ENCODE results near the gene AGO4.

DNA sequence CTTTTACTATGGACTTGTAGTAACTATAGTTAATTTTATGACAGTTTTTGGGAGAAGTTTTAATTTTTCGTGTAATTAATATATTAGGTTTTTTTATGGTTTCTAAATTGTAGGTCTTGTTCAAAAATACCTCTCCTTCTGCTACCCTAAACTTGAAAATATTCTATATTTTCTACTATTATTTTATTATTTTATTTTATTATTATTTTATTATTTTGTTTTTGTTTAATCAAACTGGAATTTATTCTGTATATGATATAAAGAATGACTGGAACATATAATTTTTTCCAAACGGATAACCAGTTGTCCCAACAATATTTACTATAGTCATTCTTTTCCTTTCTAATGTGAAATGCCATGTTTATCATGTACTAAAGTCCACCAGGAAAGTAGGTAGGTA is 17.1 kb upstream of the AGO4 start:
- TF ChIP-seq, protein P1, sequence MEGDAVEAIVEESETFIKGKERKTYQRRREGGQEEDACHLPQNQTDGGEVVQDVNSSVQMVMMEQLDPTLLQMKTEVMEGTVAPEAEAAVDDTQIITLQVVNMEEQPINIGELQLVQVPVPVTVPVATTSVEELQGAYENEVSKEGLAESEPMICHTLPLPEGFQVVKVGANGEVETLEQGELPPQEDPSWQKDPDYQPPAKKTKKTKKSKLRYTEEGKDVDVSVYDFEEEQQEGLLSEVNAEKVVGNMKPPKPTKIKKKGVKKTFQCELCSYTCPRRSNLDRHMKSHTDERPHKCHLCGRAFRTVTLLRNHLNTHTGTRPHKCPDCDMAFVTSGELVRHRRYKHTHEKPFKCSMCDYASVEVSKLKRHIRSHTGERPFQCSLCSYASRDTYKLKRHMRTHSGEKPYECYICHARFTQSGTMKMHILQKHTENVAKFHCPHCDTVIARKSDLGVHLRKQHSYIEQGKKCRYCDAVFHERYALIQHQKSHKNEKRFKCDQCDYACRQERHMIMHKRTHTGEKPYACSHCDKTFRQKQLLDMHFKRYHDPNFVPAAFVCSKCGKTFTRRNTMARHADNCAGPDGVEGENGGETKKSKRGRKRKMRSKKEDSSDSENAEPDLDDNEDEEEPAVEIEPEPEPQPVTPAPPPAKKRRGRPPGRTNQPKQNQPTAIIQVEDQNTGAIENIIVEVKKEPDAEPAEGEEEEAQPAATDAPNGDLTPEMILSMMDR (conservative IDR thresholded peaks at IDR 0.05 in 1 of 2, IDR thresholded peaks at IDR 0.05 in 1 of 2; ENCODE audit: low read depth in 1 of 2, low read length in 2 of 2) = no peak
- no peak for TF ChIP-seq EZH2 (IDR thresholded peaks at IDR 0.05; ENCODE audit: low read length, missing control alignments)

Measured in fibroblast of lung (primary cell).